ENCODE results near the gene SERPINB2.

GRCh38 chr18:63883617-63884016 lies 3.9 kb upstream of the SERPINB2 start:
- no peak for TF ChIP-seq CTCF (IDR thresholded peaks at IDR 0.05; ENCODE audit: low read length)
- TF ChIP-seq EZH2 (IDR thresholded peaks at IDR 0.05; ENCODE audit: borderline replicate concordance, low read length) = no peak
